ENCODE measurements around the gene TRIM38. TPM values are rescaled to one million over a fixed set of nuclear protein-coding genes. Genes with fewer than 3 reads are reported as not detected.

Gene TRIM38
- total RNA-seq, 1 experiment from 2014 or later, result 0.70 TPM

GRCh38 chr6:26025894-26026832 lies 63.6 kb downstream of the TRIM38 start:
- Histone ChIP-seq H3K4me1 (peaks cover 18% of the 10 kb centered on the region; the same call in 1 of the 2 replicates), H3K36me3 (ENCODE audit: control insufficient read depth, insufficient read depth, low read length) (no peaks in the 10 kb centered on the region), H3K27me3 (replicated peaks; ENCODE audit: control insufficient read depth, insufficient read depth, low read length) (no peaks in the 10 kb centered on the region), H3K9me3 (no peaks in the 10 kb centered on the region), H3K4me3 (ENCODE audit: low read depth, low read length) (peak overlapping the region; percentile 74)
- H3K27me3 Mint-ChIP-seq (ENCODE audit: insufficient read depth, unreplicated experiment), result peaks cover 4% of the 10 kb centered on the region
- intact Hi-C loops (cut with micrococcal nuclease; ENCODE audit: unreplicated experiment), result loop anchor here (1.0 to 10.0 kb wide), 7 partner anchors 29 to 1866 kb away; a partner anchor contains a TSS
- no peaks in the 10 kb centered on the region for H3K9me3 Mint-ChIP-seq (ENCODE audit: unreplicated experiment)
- H3K4me3 Mint-ChIP-seq (ENCODE audit: unreplicated experiment), result peak overlapping the region; percentile 85
- ChIA-PET POLR2A (interaction anchor here (0.5 to 3.3 kb wide), 24 partner anchors 10 to 1868 kb away, joined by 3 to 45 read pairs (median 4); a partner anchor contains a TSS), CTCF (interaction anchor here (0.9 to 1.3 kb wide), 4 partner anchors 30 to 173 kb away, joined by 3 to 8 read pairs (median 4); a partner anchor contains a TSS)
- BruUV-seq (replicated peaks), result no TSS peak
- peak; percentile 94 to 95 for DNase-seq
- peaks cover 60% of the 10 kb centered on the region for H3K36me3 Mint-ChIP-seq (ENCODE audit: insufficient read depth, unreplicated experiment)
- TF ChIP-seq CTCF (IDR thresholded peaks at IDR 0.05; ENCODE audit: insufficient read depth in 1 of 2, low read depth in 1 of 2, low read length in 1 of 2, severe bottlenecking in 1 of 2, unreplicated experiment in 1 of 2), result peak; percentile 81 to 87
- H3K4me1 Mint-ChIP-seq (ENCODE audit: low read depth, unreplicated experiment), result peaks cover 35% of the 10 kb centered on the region
- peak overlapping the region; percentile 100 for H3K27ac Mint-ChIP-seq (ENCODE audit: unreplicated experiment)

GRCh38 chr6:26026833-26027490 lies 64.4 kb downstream of the TRIM38 start:
- peak; percentile 96 to 97 for DNase-seq
- peak overlapping the region; percentile 85 for H3K4me3 Mint-ChIP-seq (ENCODE audit: unreplicated experiment)
- ChIA-PET CTCF (interaction anchor here (1.3 kb wide), 1 partner anchor 173 kb away, joined by 3 read pairs; a partner anchor contains a TSS), POLR2A (interaction anchor here (0.6 to 3.3 kb wide), 16 partner anchors 28 to 1867 kb away, joined by 3 to 45 read pairs (median 4); a partner anchor contains a TSS)
- no peak for TF ChIP-seq CTCF (IDR thresholded peaks at IDR 0.05; ENCODE audit: insufficient read depth in 1 of 2, low read depth in 1 of 2, low read length in 1 of 2, severe bottlenecking in 1 of 2, unreplicated experiment in 1 of 2)
- peaks cover 35% of the 10 kb centered on the region for H3K4me1 Mint-ChIP-seq (ENCODE audit: low read depth, unreplicated experiment)
- TSS peak; percentile 67 for BruUV-seq (replicated peaks)
- Histone ChIP-seq H3K4me3 (ENCODE audit: low read depth, low read length) (peak overlapping the region; percentile 74), H3K27me3 (replicated peaks; ENCODE audit: control insufficient read depth, insufficient read depth, low read length) (no peaks in the 10 kb centered on the region), H3K4me1 (peaks cover 18% of the 10 kb centered on the region; the same call in 1 of the 2 replicates), H3K36me3 (ENCODE audit: control insufficient read depth, insufficient read depth, low read length) (no peaks in the 10 kb centered on the region), H3K9me3 (no peaks in the 10 kb centered on the region)
- H3K27ac Mint-ChIP-seq (ENCODE audit: unreplicated experiment), result peak overlapping the region; percentile 100
- H3K36me3 Mint-ChIP-seq (ENCODE audit: insufficient read depth, unreplicated experiment), result peaks cover 60% of the 10 kb centered on the region
- intact Hi-C loops (cut with micrococcal nuclease; ENCODE audit: unreplicated experiment), result loop anchor here (1.0 to 10.0 kb wide), 8 partner anchors 28 to 1865 kb away; a partner anchor contains a TSS
- no peaks in the 10 kb centered on the region for H3K9me3 Mint-ChIP-seq (ENCODE audit: unreplicated experiment)
- H3K27me3 Mint-ChIP-seq (ENCODE audit: insufficient read depth, unreplicated experiment), result peaks cover 4% of the 10 kb centered on the region
